GM12878 (cell line): Measurements from ENCODE around the gene LRRC8D. TPM values are rescaled to one million over a fixed set of nuclear protein-coding genes. Genes with fewer than 3 reads are reported as not detected.

Experiments used
- ATAC-seq: fragments of 200-7000 bp; cut with Tn5 transposase; 3 replicates; pipeline ENCODE4 v1.9.1; 2020; ENCODE audit warnings: mild to moderate bottlenecking, moderate library complexity
- BruUV-seq: library from RNA; stranded (reverse); fragments of 400-500 nt; replicated peaks from 2 replicates; lab custom pipeline; 2021; lab: Mats Ljungman, UMichigan
- CTCF ChIA-PET: fragments of 300-600 bp; sonication (Branson Sonifier 250); formaldehyde crosslinking; extraction: SDS; loops from one replicate; lab custom pipeline; 2021; ENCODE audit warnings: inconsistent platforms; lab: Yijun Ruan, JAX
- POLR2A ChIA-PET: fragments of 350-600 bp; formaldehyde crosslinking; extraction: SDS; loops from one replicate; lab custom pipeline; 2021; ENCODE audit warnings: inconsistent platforms; lab: Charles Lee
- RAD21 ChIA-PET: fragments of 300-600 bp; sonication (Branson Sonifier 250); formaldehyde crosslinking; loops from one replicate; lab custom pipeline; 2023; ENCODE audit warnings: antibody characterized with exemption; ENCODE audit not compliant: unreplicated experiment; lab: Charles Lee
- SMC1A ChIA-PET: fragments of 300-600 bp; sonication (Branson Sonifier 250); formaldehyde crosslinking; loops from one replicate; lab custom pipeline; 2023; ENCODE audit not compliant: unreplicated experiment, uncharacterized antibody; lab: Charles Lee
- DNase-seq: peaks from one replicate; pipeline ENCODE4 v3.0.0-alpha.2; 2011; ENCODE audit warnings: low read depth, low spot score
- FAIRE-seq: peaks from 3 replicates; lab custom pipeline; 2011; peaks lifted over from hg19 to GRCh38; lab: Jason Lieb, UNC
- H2AFZ ChIP-seq: 2 replicates; pipeline ENCODE4 v1.6.0; 2011; ENCODE audit warnings: low read depth, low read length, control low read depth; ENCODE audit not compliant: control insufficient read depth
- H3K27ac ChIP-seq: 2 replicates; pipeline ENCODE4 v1.5.1; 2011; ENCODE audit warnings: control low read depth; ENCODE audit not compliant: control insufficient read depth, insufficient read depth
- H3K27me3 ChIP-seq, 2 experiments: replicated peaks in 1 of 2; 2 replicates each; pipeline versions ENCODE4 v1.6.0 to v1.6.1; 2011; ENCODE audit warnings: low read length in 1 of 2; ENCODE audit not compliant: control insufficient read depth in 2 of 2, insufficient read depth in 2 of 2
- H3K36me3 ChIP-seq, 2 experiments: 2 replicates each; pipeline ENCODE4 v1.5.1; 2011; ENCODE audit warnings: low read length in 1 of 2; ENCODE audit not compliant: control insufficient read depth in 2 of 2, insufficient read depth in 2 of 2
- H3K4me1 ChIP-seq: 2 replicates; pipeline ENCODE4 v1.6.1; 2011; ENCODE audit warnings: mild to moderate bottlenecking, low read length, moderate library complexity, mixed read lengths; ENCODE audit not compliant: control insufficient read depth, insufficient read depth
- H3K4me2 ChIP-seq: 2 replicates; pipeline ENCODE4 v1.6.0; 2011; ENCODE audit warnings: control low read depth; ENCODE audit not compliant: control insufficient read depth, insufficient read depth
- H3K4me3 ChIP-seq: fragments of 200-600 bp; sonication (generic); 2 replicates; pipeline ENCODE4 v1.5.1; 2016
- H3K79me2 ChIP-seq: 2 replicates; pipeline ENCODE4 v1.6.0; 2011; ENCODE audit warnings: low read length; ENCODE audit not compliant: control insufficient read depth, insufficient read depth
- H3K9ac ChIP-seq: 2 replicates; pipeline ENCODE4 v1.8.0; 2011; ENCODE audit warnings: low read length, control low read depth, mixed read lengths; ENCODE audit not compliant: control insufficient read depth, insufficient read depth
- H3K9me3 ChIP-seq: replicated peaks from 3 replicates; pipeline ENCODE4 v1.5.1; 2011; ENCODE audit warnings: mild to moderate bottlenecking, low read length; ENCODE audit not compliant: control insufficient read depth, insufficient read depth
- H4K20me1 ChIP-seq: 2 replicates; pipeline ENCODE4 v1.6.0; 2011; ENCODE audit not compliant: control insufficient read depth, insufficient read depth
- ATF7 ChIP-seq: fragments of 450-650 bp; IDR thresholded peaks from 2 replicates; pipeline ENCODE4 v1.6.1; 2016; ENCODE audit warnings: low read depth, mild to moderate bottlenecking
- E4F1 ChIP-seq: fragments of 450-650 bp; IDR thresholded peaks from 2 replicates; pipeline ENCODE4 v1.6.1; 2018; ENCODE audit warnings: borderline replicate concordance, mild to moderate bottlenecking; ENCODE audit not compliant: partially characterized antibody
- EGR1 ChIP-seq, 2 experiments: IDR thresholded peaks; 1 replicate in 1 of 2; 2 replicates in 1 of 2; pipeline ENCODE4 v1.6.1; 2011 to 2012; ENCODE audit warnings: low read depth in 2 of 2, low read length in 2 of 2, borderline replicate concordance in 1 of 2, mild to moderate bottlenecking in 1 of 2, moderate library complexity in 1 of 2
- EP300 ChIP-seq, 2 experiments: fragments of 150-350 bp in 1 of 2; IDR thresholded peaks; 2 replicates each; pipeline ENCODE4 v1.6.1; 2011 to 2012; ENCODE audit warnings: low read depth in 2 of 2, low read length in 2 of 2, borderline replicate concordance in 1 of 2, improper control_type of control experiment in 1 of 2, inconsistent platforms in 1 of 2; ENCODE audit not compliant: control insufficient read depth in 1 of 2
- KAT2A ChIP-seq: conservative IDR thresholded peaks from 2 replicates; pipeline ENCODE4 v1.6.1; 2011; ENCODE audit warnings: low read depth, low read length; ENCODE audit not compliant: control insufficient read depth
- PAX5 ChIP-seq: IDR thresholded peaks from 2 replicates; pipeline ENCODE4 v1.6.1; 2011; ENCODE audit warnings: low read depth, low read length, borderline replicate concordance
- TBL1XR1 ChIP-seq: IDR thresholded peaks from 2 replicates; pipeline ENCODE4 v1.6.1; 2012; ENCODE audit warnings: low read depth, low read length, improper control_type of control experiment
- ZBED1 ChIP-seq: IDR thresholded peaks from 2 replicates; pipeline ENCODE4 v1.6.1; 2016; ENCODE audit warnings: borderline replicate concordance
- WGBS: methylation state at CpG from one replicate; pipeline ENCODE4 v1.1.6; 2016; ENCODE audit warnings: low lambda C conversion rate; ENCODE audit not compliant: insufficient replicate concordance, insufficient coverage; ENCODE audit errors: missing lambda C conversion rate; 5-methylcytosine and 5-hydroxymethylcytosine counted together
- in situ Hi-C: fragments of 300-500 bp; cut with MboI; formaldehyde crosslinking; loops from 9 replicates; pipeline ENCODE4 v1.14.3; 2018; ENCODE audit warnings: mixed read lengths
- intact Hi-C: fragments of 100-400 bp; cut with micrococcal nuclease; formaldehyde crosslinking; loops from one replicate; pipeline ENCODE4 v1.14.2; 2022; ENCODE audit not compliant: unreplicated experiment
- polyA plus RNA-seq, 11 experiments: library from polyadenylated mRNA; depleted of rRNA in 4 of 11; unstranded in 6 of 11; stranded (reverse) in 5 of 11; fragments of >200 nt; fragmentation: Nextera tagmentation in 4 of 11; fragmentation: Illumina TruSeq in 1 of 11; extraction: Ambion mirVana in 4 of 11; extraction: Trizol in 1 of 11; gene quantifications; 1 replicate in 1 of 11; 2 replicates in 10 of 11; pipeline versions ENCODE4 v1.2.1 to v1.2.3, GENCODE V29; 2011 to 2016; ENCODE audit warnings: inconsistent platforms in 2 of 11, missing spikeins in 2 of 11, low read depth in 1 of 11
- total RNA-seq, 4 experiments: library from RNA; depleted of rRNA in 3 of 4; stranded (reverse); fragments of >200 nt in 3 of 4; fragmentation: Illumina TruSeq in 1 of 4; extraction: Trizol in 1 of 4; gene quantifications; 2 replicates each; pipeline versions ENCODE4 v1.2.1 to v1.2.3, GENCODE V29; 2013 to 2021
- TF ChIP-seq, protein P1 (sequence below): fragments of 450-650 bp; IDR thresholded peaks from 2 replicates; pipeline ENCODE4 v1.6.1; 2016; ENCODE audit warnings: mild to moderate bottlenecking
- TF ChIP-seq, protein P2 (sequence below): fragments of 150-350 bp; IDR thresholded peaks from 2 replicates; pipeline ENCODE4 v1.6.1; 2014; ENCODE audit warnings: mild to moderate bottlenecking, low read depth, low read length
- TF ChIP-seq, protein P3 (sequence below): IDR thresholded peaks from 2 replicates; pipeline ENCODE4 v1.6.1; 2011; ENCODE audit warnings: low read depth, mild to moderate bottlenecking, low read length, moderate library complexity, borderline replicate concordance; ENCODE audit errors: extremely low read depth
- TF ChIP-seq, protein P4 (sequence below): IDR thresholded peaks from 2 replicates; pipeline ENCODE4 v1.6.1; 2012; ENCODE audit warnings: improper control_type of control experiment, low read depth, low read length; ENCODE audit not compliant: insufficient replicate concordance

The LRRC8D gene
- total and polyA plus RNA-seq, 10 of the 15 experiments (the other 5 are each of a cell fraction or from before 2014, with no cell fraction given): 5.6 to 44.1 (median 26.8) TPM

DNA sequence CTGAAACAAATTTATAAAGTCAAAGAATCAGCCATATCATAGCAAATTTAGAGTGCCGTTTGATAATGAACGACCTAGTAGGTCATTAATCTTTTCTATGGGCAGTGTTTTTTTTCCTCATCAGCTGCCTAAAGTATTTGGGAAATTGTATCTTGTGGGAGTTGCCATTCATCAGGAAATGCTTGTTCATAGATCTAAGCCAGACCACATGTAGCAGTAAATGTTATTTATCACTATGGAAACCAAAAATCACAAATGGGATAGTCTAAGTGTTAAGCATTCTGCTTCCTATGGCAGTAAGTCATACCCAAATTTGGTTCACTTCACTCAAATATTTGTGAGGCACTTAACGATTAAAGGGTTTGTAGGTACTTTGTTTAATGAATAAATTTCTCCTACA is 52.9 kb downstream of the LRRC8D start:
- no peak overlapping the region for H3K4me3 ChIP-seq
- no peak for FAIRE-seq
- ChIA-PET POLR2A (no interaction called here), SMC1A (interaction anchor here (0.9 to 1.0 kb wide), 2 partner anchors 16 to 18 kb away, joined by 3 to 4 read pairs; no protein-coding TSS in a partner anchor), CTCF (interaction anchor here (0.7 kb wide), 1 partner anchor 562 kb away, joined by 3 read pairs; no protein-coding TSS in a partner anchor), RAD21 (no interaction called here)
- no TSS peak for BruUV-seq
- no peaks in the 10 kb centered on the region for H4K20me1 ChIP-seq
- intact Hi-C loops: no loop called here
- H3K9ac ChIP-seq: no peak overlapping the region
- in situ Hi-C loops: no loop called here
- no peak overlapping the region for H3K4me2 ChIP-seq
- 97% methylated on average over 3 of the region's 3 CpGs for WGBS
- H2AFZ ChIP-seq: no peak overlapping the region
- no peaks in the 10 kb centered on the region for H3K79me2 ChIP-seq
- no peak for DNase-seq
- peaks cover 0 to 3% of the 10 kb centered on the region in 2 experiments; a peak in 3 of 4 replicates for H3K36me3 ChIP-seq
- H3K4me1 ChIP-seq: no peaks in the 10 kb centered on the region
- H3K27ac ChIP-seq: no peak overlapping the region
- ATAC-seq: no peak
- H3K27me3 ChIP-seq: no peaks in the 10 kb centered on the region
- no peaks in the 10 kb centered on the region for H3K9me3 ChIP-seq
- TF ChIP-seq, protein P1, sequence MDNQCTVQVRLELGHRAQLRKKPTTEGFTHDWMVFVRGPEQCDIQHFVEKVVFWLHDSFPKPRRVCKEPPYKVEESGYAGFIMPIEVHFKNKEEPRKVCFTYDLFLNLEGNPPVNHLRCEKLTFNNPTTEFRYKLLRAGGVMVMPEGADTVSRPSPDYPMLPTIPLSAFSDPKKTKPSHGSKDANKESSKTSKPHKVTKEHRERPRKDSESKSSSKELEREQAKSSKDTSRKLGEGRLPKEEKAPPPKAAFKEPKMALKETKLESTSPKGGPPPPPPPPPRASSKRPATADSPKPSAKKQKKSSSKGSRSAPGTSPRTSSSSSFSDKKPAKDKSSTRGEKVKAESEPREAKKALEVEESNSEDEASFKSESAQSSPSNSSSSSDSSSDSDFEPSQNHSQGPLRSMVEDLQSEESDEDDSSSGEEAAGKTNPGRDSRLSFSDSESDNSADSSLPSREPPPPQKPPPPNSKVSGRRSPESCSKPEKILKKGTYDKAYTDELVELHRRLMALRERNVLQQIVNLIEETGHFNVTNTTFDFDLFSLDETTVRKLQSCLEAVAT: no peak
- TF ChIP-seq E4F1: no peak
- TF ChIP-seq KAT2A: no peak
- no peak for TF ChIP-seq TBL1XR1
- TF ChIP-seq, protein P2, sequence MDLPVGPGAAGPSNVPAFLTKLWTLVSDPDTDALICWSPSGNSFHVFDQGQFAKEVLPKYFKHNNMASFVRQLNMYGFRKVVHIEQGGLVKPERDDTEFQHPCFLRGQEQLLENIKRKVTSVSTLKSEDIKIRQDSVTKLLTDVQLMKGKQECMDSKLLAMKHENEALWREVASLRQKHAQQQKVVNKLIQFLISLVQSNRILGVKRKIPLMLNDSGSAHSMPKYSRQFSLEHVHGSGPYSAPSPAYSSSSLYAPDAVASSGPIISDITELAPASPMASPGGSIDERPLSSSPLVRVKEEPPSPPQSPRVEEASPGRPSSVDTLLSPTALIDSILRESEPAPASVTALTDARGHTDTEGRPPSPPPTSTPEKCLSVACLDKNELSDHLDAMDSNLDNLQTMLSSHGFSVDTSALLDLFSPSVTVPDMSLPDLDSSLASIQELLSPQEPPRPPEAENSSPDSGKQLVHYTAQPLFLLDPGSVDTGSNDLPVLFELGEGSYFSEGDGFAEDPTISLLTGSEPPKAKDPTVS: no peak
- no peak for TF ChIP-seq PAX5
- TF ChIP-seq, protein P3, sequence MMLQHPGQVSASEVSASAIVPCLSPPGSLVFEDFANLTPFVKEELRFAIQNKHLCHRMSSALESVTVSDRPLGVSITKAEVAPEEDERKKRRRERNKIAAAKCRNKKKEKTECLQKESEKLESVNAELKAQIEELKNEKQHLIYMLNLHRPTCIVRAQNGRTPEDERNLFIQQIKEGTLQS: no peak
- no peak for TF ChIP-seq EGR1 (IDR thresholded peaks at IDR 0.05; ENCODE audit: borderline replicate concordance in 1 of 2, low read depth in 2 of 2, low read length in 2 of 2)
- no peak for TF ChIP-seq ATF7
- TF ChIP-seq EP300 (IDR thresholded peaks at IDR 0.05; ENCODE audit: borderline replicate concordance in 1 of 2, control insufficient read depth in 1 of 2, low read depth in 2 of 2, low read length in 2 of 2): no peak
- no peak for TF ChIP-seq ZBED1
- TF ChIP-seq, protein P4, sequence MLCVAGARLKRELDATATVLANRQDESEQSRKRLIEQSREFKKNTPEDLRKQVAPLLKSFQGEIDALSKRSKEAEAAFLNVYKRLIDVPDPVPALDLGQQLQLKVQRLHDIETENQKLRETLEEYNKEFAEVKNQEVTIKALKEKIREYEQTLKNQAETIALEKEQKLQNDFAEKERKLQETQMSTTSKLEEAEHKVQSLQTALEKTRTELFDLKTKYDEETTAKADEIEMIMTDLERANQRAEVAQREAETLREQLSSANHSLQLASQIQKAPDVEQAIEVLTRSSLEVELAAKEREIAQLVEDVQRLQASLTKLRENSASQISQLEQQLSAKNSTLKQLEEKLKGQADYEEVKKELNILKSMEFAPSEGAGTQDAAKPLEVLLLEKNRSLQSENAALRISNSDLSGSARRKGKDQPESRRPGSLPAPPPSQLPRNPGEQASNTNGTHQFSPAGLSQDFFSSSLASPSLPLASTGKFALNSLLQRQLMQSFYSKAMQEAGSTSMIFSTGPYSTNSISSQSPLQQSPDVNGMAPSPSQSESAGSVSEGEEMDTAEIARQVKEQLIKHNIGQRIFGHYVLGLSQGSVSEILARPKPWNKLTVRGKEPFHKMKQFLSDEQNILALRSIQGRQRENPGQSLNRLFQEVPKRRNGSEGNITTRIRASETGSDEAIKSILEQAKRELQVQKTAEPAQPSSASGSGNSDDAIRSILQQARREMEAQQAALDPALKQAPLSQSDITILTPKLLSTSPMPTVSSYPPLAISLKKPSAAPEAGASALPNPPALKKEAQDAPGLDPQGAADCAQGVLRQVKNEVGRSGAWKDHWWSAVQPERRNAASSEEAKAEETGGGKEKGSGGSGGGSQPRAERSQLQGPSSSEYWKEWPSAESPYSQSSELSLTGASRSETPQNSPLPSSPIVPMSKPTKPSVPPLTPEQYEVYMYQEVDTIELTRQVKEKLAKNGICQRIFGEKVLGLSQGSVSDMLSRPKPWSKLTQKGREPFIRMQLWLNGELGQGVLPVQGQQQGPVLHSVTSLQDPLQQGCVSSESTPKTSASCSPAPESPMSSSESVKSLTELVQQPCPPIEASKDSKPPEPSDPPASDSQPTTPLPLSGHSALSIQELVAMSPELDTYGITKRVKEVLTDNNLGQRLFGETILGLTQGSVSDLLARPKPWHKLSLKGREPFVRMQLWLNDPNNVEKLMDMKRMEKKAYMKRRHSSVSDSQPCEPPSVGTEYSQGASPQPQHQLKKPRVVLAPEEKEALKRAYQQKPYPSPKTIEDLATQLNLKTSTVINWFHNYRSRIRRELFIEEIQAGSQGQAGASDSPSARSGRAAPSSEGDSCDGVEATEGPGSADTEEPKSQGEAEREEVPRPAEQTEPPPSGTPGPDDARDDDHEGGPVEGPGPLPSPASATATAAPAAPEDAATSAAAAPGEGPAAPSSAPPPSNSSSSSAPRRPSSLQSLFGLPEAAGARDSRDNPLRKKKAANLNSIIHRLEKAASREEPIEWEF: no peak
